Esophagus muscularis mucosa (tissue), 3 donors: ENCODE measurements around the gene OSBPL9.

Experiments
- CTCF ChIP-seq, 3 experiments: fragments of 200-600 bp in 2 of 3; fragments of 450-650 bp in 1 of 3; sonication (generic) in 2 of 3; IDR thresholded peaks; one replicate each; pipeline ENCODE4 v1.5.1; 2017 to 2019; ENCODE audit warnings: antibody characterized with exemption in 3 of 3, mild to moderate bottlenecking in 2 of 3, moderate library complexity in 1 of 3
- POLR2AphosphoS5 ChIP-seq, 2 donors: sonication (generic); formaldehyde crosslinking; IDR thresholded peaks; one replicate each; pipeline ENCODE4 v1.6.1; 2017; ENCODE audit warnings: antibody characterized with exemption in 2 of 2

GRCh38 chr1:51663105-51663504 lies 46.2 kb downstream of the OSBPL9 start:
- TF ChIP-seq POLR2AphosphoS5 (IDR thresholded peaks at IDR 0.05) (no peak), CTCF (IDR thresholded peaks at IDR 0.05) (no peak)
